Omental fat pad (tissue), 4 donors: ENCODE data around the gene BABAM2. TPM values are rescaled to one million over a fixed set of nuclear protein-coding genes. Genes with fewer than 3 reads are reported as not detected.
"Not testable (repeated sequence)": the region's sequence is repeated elsewhere in the genome, so short reads cannot be mapped to it uniquely, and the experiment has no call there.

Experiments used
- ATAC-seq: fragments of 150-250 bp; one replicate; pipeline ENCODE4 v1.9.1; 2016; ENCODE audit warnings: mild to moderate bottlenecking, moderate library complexity; ENCODE audit not compliant: low FRiP score
- DNase-seq: peaks from one replicate; pipeline ENCODE4 v3.0.0-alpha.2; 2019; ENCODE audit warnings: low spot score
- CTCF ChIP-seq, 3 donors: fragments of 450-650 bp; IDR thresholded peaks; one replicate each; pipeline ENCODE4 v1.5.1; 2016 to 2017; ENCODE audit warnings: antibody characterized with exemption in 3 of 3, mild to moderate bottlenecking in 3 of 3, moderate library complexity in 2 of 3
- total RNA-seq, 4 donors: library from RNA; depleted of rRNA; stranded (reverse); fragments of >200 nt; gene quantifications; one replicate each; pipeline ENCODE4 v1.1.0, GENCODE V29; 2016

Gene BABAM2
- total RNA-seq, 4 donors from 2014 or later: 29.2 to 41.0 (median 36.5) TPM

DNA sequence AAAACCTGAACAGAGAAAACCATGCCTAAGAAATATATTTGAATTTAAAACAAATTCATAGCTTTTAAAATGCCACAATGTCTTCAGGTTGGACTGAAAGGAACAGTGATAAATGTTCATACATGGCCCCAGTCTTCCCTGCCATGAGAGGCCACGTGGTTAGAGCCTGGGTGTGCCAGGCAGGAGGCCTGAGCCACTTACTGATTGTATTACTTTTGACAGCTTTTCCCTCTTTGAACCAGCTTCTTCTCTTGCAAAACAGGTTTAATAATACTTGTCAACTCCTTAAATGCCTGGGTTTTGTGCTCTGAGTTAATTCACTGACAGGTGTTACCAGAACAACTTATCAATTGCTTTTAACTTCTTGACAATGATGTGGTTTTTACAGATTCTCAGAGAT, 27.4 kb upstream of the BABAM2 start:
- DNase-seq (no peak), ATAC-seq (no peak)
- TF ChIP-seq CTCF (IDR thresholded peaks at IDR 0.05): no peak

DNA sequence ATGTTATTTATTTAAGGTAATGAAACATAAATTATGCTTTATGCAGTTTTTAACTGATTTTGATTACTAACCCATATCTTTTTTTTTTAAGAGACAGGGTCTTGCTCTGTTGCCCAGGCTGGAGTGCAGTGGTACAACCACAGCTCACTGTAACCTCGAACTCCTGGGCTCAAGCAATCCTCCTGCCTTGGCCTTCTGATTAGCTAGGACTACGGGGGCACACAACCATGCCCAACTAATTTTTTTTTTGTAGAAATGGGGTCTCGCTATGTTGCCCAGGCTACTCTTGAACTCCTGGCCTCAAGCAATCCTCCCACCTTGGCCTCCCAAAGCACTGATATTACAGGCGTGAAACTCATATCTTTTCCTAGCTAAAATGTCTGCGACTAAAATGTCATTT, 26.6 kb upstream of the BABAM2 start:
- DNase-seq, ATAC-seq: not testable (repeated sequence)

DNA sequence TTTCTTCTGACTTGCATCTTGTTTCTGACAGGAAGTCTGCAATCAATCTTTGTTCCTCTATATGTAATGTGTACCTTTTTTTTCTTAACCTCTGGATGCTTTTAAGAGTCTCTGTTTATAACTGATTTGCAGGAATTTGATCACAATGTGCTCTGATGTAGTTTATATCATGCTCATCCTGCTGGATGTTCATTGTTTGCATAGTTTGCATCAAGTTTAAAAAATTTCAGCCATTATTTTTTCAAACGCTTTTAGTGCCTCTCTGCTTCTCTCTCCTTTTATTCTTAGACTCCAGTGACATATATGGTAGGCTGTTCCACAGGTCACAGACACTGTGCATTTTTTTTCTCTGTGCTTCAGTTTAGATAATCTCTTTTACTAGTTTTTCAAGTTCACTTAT, 24.3 kb upstream of the BABAM2 start:
- no peak for DNase-seq
- no peak for TF ChIP-seq CTCF (IDR thresholded peaks at IDR 0.05)
- no peak for ATAC-seq

DNA sequence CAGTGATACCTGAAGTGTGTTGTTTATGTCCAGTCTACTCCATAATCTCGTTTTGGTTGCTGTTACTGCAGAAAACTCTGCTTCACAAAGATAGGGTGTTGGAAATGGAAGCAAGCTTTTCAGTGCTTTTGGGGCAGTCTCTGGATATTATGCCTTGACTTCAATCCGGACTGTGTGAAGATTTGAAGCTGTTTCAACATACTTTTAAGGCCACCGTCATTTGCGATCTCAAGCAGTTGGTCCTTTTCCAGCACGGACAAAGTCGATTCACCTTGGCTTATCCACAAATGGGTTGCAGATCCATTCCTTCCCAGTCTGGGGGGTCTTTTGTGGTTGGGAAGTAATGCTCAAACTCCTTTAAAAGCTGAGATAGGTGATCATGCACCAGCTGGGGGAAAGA, 20.8 kb upstream of the BABAM2 start:
- TF ChIP-seq CTCF (IDR thresholded peaks at IDR 0.05): no peak
- no peak for ATAC-seq
- no peak for DNase-seq

GRCh38 chr2:27870724-27871123, 19.8 kb upstream of the BABAM2 start:
- no peak for TF ChIP-seq CTCF (IDR thresholded peaks at IDR 0.05)
- no peak for DNase-seq
- no peak for ATAC-seq

GRCh38 chr2:27871802-27872201, 18.7 kb upstream of the BABAM2 start:
- no peak for TF ChIP-seq CTCF (IDR thresholded peaks at IDR 0.05)
- DNase-seq (no peak), ATAC-seq (no peak)

- DNase-seq: no peak
- TF ChIP-seq CTCF (IDR thresholded peaks at IDR 0.05): no peak
- no peak for ATAC-seq
Observed at GRCh38 chr2:27873091-27873490, 17.4 kb upstream of the BABAM2 start.
